Measurements from ENCODE around the gene LEKR1. TPM values are rescaled to one million over a fixed set of nuclear protein-coding genes. Genes with fewer than 3 reads are reported as not detected.

LEKR1 gene
- total RNA-seq, 4 donors from 2014 or later, result 0.30 to 3.7 (median 2.7) TPM

GRCh38 chr3:156803952-156804741, 22.0 kb upstream of the LEKR1 start:
- H3K36me3 ChIP-seq, result no peaks in the 10 kb centered on the region
- H3K27ac ChIP-seq, result no peak overlapping the region
- peaks cover 0 to 10% (median 0%) of the 10 kb centered on the region in 4 donors for H3K9me3 ChIP-seq
- no peak for TF ChIP-seq POLR2A (IDR thresholded peaks at IDR 0.05)
- no peak for TF ChIP-seq EP300 (IDR thresholded peaks at IDR 0.05)
- no peak for TF ChIP-seq CTCF (IDR thresholded peaks at IDR 0.05)
- H3K4me3 ChIP-seq, result no peak overlapping the region
- no peaks in the 10 kb centered on the region for H3K4me1 ChIP-seq
- DNase-seq (ENCODE audit: low spot score in 2 of 2), result no peak
- 78 to 79% methylated on average over 1 of the region's 1 CpG for WGBS, 2 donors
- H3K27me3 ChIP-seq, result no peaks in the 10 kb centered on the region

DNA sequence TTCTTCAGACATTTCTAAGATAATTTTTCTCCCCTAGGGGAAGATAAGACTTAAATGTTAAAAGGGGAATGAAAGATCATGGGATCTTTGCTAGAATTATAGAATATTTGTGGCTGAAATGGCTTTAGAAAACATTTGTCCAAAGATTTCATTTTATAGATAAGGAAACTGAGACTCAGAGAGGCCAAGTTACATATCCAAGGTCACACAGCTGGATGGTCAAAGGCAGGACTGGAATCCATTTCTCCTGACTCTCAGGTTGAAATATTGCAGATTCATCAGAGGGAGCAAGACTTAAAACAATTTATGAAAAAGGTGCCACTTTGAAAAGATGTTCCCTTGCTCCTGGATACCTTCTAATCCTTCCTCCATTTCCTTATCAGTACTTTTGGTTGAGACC, 19.5 kb upstream of the LEKR1 start:
- Histone ChIP-seq H3K9me3 (peaks cover 0 to 6% (median 0%) of the 10 kb centered on the region in 4 donors), H3K27ac (no peak overlapping the region), H3K4me1 (peaks cover 0 to 6% (median 0%) of the 10 kb centered on the region in 4 donors), H3K27me3 (no peaks in the 10 kb centered on the region), H3K4me3 (no peak overlapping the region), H3K36me3 (no peaks in the 10 kb centered on the region)
- no peak for TF ChIP-seq POLR2A (IDR thresholded peaks at IDR 0.05)
- TF ChIP-seq EP300 (IDR thresholded peaks at IDR 0.05), result no peak
- no peak for TF ChIP-seq CTCF (IDR thresholded peaks at IDR 0.05)
- DNase-seq (ENCODE audit: low spot score in 2 of 2), result no peak

DNA sequence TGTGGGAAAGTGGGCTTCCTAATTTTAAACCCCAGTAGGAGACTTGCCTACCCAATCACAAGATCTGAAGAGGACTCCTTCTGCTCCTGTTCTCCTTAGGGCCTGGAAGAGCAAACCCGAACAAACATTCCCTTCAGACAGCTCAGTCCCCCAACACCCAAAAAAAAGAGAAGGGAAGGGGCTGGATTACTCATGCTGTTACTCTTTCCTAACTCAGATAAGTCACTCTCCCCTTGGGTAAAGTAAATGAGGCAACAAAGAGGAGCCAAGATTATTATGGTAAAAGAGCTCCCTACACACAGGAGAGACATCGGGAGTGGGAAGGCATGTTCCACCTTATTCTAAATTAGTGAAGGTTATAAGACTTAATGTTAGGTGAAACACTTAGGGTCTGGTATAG, 18.1 kb upstream of the LEKR1 start:
- 92 to 95% methylated on average over 2 of the region's 2 CpGs for WGBS, 2 donors
- no peak overlapping the region for H3K4me3 ChIP-seq
- TF ChIP-seq POLR2A (IDR thresholded peaks at IDR 0.05) (no peak), EP300 (IDR thresholded peaks at IDR 0.05) (no peak), CTCF (IDR thresholded peaks at IDR 0.05) (no peak)
- DNase-seq (ENCODE audit: low spot score in 2 of 2), result no peak
- peaks cover 0 to 6% (median 0%) of the 10 kb centered on the region in 4 donors for H3K9me3 ChIP-seq
- H3K27me3 ChIP-seq, result no peaks in the 10 kb centered on the region
- no peak overlapping the region for H3K27ac ChIP-seq
- peaks cover 0 to 14% (median 0%) of the 10 kb centered on the region in 4 donors for H3K4me1 ChIP-seq
- H3K36me3 ChIP-seq, result no peaks in the 10 kb centered on the region

GRCh38 chr3:156811089-156811862, 14.9 kb upstream of the LEKR1 start:
- DNase-seq (ENCODE audit: low spot score in 2 of 2), result no peak
- H3K4me1 ChIP-seq, result peaks cover 0 to 16% (median 2%) of the 10 kb centered on the region in 4 donors
- no peak for TF ChIP-seq EP300 (IDR thresholded peaks at IDR 0.05)
- TF ChIP-seq CTCF (IDR thresholded peaks at IDR 0.05), result no peak
- TF ChIP-seq POLR2A (IDR thresholded peaks at IDR 0.05), result no peak
- H3K27ac ChIP-seq, result peak overlapping the region in 1 of 4 donors; percentile 17
- H3K4me3 ChIP-seq, result no peak overlapping the region
- H3K27me3 ChIP-seq, result no peaks in the 10 kb centered on the region
- no peaks in the 10 kb centered on the region for H3K36me3 ChIP-seq
- no peaks in the 10 kb centered on the region for H3K9me3 ChIP-seq
- 31 to 33% methylated on average over 2 of the region's 2 CpGs for WGBS, 2 donors

All from tibial nerve (tissue), 4 donors.